ENCODE measurements around the gene SLC16A2.
A peak's percentile ranks its signal among the peaks of the same experiment; 100 is the strongest.

SLC16A2 gene

DNA sequence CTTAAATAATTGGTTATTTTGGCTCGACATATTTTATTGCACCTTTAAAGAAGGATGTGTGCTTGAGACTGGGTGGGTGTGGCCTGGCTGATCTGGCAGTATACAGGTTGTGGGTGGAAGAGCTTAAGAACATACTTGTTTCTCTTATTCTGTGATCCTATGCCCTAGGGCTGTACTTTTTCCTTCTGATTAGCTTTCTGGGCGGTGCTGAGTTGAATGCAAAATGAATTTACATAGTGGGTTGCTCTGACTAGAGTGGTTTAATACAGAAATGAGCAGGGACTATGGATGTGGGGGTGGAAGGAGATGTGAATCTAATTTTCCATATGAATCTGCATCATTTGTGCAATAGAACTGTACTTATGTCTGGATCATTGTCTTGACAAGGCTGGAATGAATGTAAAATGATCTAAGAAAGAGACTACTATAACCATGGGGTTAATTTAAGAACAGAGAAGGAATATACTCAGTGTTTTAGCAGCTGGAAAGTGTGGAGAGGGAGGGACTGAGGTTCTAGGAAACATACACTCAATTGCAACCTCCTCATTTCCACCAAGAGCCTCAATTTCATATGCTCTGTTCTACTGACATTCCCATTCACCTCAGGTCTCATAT lies 119.4 kb downstream of the SLC16A2 start:
- DNase-seq = no peak

DNA sequence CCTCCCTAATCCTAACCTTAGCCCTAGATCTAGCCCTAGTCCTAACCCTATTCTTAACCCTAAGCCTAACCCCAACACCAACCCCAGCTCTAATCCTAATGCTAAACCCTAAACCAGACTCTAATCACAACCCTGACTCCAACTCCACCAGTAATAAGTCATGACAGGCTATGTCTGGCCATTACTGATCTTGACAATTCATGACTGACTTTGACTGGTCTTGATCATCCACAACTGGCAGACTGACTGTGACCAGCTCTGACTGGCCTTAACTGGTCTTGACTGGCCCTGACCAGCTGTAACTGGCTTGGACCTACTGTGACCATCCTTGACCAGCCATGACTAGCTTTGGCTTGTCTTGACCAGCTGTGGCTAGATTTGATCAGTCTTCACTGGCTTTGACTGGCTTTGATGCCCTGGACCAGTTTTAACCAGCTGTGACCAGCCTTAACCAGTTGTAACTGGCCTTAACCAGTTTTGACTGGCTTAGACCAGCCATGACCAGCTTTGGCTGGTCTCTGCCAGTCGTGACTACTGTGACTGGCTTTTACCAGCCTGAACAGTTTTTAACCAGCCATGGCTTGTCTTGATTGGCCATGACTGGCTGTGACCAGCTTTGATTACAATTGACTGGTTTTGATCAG lies 124.7 kb downstream of the SLC16A2 start:
- peak; percentile 3 for DNase-seq

DNA sequence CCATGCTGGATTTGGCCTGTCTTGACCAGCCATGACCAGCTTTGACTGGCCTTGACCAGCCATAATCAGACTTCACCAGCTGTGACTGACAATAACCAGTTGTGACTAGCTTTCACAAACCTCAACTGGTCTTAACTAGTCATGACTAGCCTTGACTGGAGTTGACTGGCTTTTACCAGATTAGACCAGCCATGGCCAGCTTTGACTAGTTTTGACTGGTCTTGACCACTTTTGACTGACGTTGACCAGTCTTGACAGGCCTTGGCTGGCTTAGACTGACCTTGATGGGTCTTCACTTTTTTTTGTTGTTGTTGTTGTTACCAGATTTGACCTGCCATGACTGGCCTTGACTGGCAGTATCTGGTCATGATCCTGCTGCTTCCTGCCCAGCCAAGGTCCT lies 125.7 kb downstream of the SLC16A2 start:
- DNase-seq = peak; percentile 2

DNA sequence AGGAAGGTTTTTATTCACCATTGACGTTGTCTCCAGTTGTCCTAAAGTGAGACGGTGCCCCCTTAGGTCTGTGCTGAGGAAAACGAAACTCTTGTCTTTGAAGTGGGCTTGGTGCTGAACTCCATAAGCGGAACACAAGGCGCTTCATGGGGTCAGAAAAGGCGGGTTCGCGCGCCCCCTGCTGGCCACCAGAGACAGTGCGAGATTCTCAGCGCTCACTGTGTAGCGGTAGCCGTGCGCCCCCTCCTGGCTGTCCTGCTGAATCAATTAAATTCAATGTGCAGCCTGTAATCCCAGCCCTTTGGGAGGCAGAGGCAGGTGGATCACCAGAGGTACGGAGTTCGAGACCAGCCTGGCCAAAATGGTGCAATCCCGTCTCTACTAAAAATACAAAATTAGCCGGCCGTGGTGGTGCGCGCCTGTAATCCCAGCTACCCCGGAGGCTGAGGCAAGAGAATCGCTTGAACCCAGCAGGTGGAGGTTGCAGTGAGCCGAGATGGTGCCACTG lies 129.1 kb downstream of the SLC16A2 start:
- peak; percentile 50 for DNase-seq

DNA sequence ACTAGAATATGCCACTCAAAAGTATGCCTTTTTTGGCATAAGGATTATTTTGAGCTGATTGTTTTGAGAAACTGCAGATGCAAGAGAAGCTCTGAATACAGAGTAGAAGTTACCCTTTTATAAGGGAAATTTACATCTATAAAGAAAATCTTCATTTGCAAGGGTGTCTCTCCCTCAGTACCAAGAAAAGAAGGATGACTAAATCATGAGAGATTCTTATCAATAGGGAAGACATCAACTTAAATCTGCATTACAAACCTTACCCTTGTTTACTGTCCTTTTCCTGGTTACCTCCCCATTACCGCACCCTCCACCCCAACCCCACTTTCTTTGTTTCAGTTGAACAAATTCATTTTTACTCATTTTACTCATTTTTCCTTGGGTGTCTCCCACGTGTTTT lies 130.6 kb downstream of the SLC16A2 start:
- no peak for DNase-seq

DNA sequence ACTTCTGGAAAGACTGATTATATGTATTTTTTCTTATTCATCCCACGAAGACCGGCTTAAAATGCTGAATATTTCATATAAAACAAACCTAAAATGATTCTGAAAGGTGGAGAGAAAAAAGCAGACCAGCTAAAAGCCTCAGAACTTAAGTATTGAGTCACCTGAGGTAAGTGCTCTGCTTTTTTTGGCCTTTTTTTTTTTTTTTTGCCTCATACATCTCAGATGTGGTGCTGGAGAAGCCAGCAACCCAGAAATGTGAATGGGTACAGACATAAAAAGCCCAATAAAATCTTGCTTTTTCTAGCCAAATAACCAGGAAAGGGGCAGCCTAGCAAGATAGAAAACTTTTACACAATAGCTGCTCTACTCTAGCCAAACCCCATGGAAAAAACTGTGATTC lies 136.1 kb downstream of the SLC16A2 start:
- no peak for DNase-seq

DNA sequence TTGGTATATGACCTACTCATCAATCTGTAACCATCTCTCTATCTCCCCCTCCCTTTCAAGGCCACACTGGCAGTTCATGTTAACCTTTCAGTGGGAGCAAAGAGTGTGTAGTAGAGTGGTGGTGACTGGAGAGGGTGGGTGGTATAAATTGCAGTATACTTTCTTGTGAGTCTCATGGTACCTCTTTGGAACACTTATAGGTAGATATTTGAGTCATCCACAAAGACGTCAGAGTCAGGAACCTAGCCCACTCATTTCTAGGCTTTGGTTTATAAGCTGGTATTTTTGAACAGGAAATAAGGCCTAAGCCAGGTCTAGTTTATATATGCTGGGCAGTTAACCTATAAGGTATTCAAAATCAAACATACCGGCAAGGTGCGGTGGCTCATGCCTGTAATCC lies 156.8 kb downstream of the SLC16A2 start:
- no peak for DNase-seq

DNA sequence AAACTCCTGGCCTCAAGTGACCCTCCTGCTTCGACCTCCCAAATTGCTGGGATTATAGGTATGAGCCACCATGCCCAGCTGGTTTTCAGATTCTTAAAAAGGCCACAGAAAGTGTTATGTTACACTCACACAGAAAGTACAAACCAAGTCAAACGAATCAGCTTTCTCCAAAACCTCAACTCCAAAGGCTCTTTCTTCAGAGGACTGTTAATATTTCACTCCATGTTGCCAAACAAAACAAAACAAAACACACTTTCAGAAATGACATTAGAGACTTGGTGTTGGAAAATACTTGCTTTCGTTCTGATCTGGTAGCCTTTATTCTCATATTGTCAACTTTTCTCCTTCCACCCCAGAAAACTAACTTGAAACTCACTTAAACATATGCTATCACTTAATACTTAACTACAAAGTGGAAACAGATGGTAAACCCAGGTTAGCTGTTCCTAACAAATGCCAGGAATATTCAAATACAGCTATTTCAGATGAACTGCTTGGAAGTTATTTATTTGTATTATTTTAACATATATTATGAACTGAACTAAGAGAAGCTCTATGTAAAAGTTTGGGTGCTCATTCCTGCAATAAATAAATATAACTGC lies 158.4 kb downstream of the SLC16A2 start:
- no peak for DNase-seq

Measured in NK-92 treated with Interleukin-12 subunit alpha and Interleukin-12 subunit beta, amount 100 ng/mL, for 24 hours (cell line).